Activated CD8-positive, alpha-beta T cell treated with anti-CD3 and anti-CD28 coated beads for 36 hours (primary cell): ENCODE measurements around the gene GALC. TPM values are rescaled to one million over a fixed set of nuclear protein-coding genes. Genes with fewer than 3 reads are reported as not detected.
A peak's percentile ranks its signal among the peaks of the same experiment; 100 is the strongest.

Source experiments
- ATAC-seq: fragments of 200-7000 bp; cut with Tn5 transposase; one replicate; pipeline ENCODE4 v1.10.0; 2021; ENCODE audit warnings: mild to moderate bottlenecking, moderate library complexity
- CTCF ChIA-PET: fragments of 350-600 bp; sonication (Branson Sonifier 250); formaldehyde crosslinking; loops from one replicate; lab custom pipeline; 2021; ENCODE audit warnings: antibody characterized with exemption; lab: Charles Lee
- POLR2A ChIA-PET: fragments of 350-600 bp; sonication (Branson Sonifier 250); formaldehyde crosslinking; loops from one replicate; lab custom pipeline; 2021; ENCODE audit warnings: antibody characterized with exemption; lab: Charles Lee
- DNase-seq: peaks from one replicate; pipeline ENCODE4 v3.0.0-alpha.2; 2020
- H3K27ac Mint-ChIP-seq: one replicate; pipeline ENCODE4 v1.8.0; 2021; ENCODE audit warnings: mild to moderate bottlenecking, mixed read lengths
- H3K27me3 Mint-ChIP-seq: one replicate; pipeline ENCODE4 v1.8.0; 2021; ENCODE audit warnings: mixed read lengths
- H3K36me3 Mint-ChIP-seq: one replicate; pipeline ENCODE4 v1.8.0; 2021; ENCODE audit warnings: low read depth, mixed read lengths
- H3K4me1 Mint-ChIP-seq: one replicate; pipeline ENCODE4 v1.8.0; 2021; ENCODE audit warnings: low read depth, mixed read lengths
- H3K4me3 Mint-ChIP-seq: one replicate; pipeline ENCODE4 v1.8.0; 2021; ENCODE audit warnings: mild to moderate bottlenecking, moderate library complexity, mixed read lengths
- H3K9me3 Mint-ChIP-seq: one replicate; pipeline ENCODE4 v1.8.0; 2021; ENCODE audit warnings: mixed read lengths
- CTCF ChIP-seq: fragments of 200-600 bp; IDR thresholded peaks from one replicate; pipeline ENCODE4 v1.8.0; 2022; ENCODE audit warnings: antibody characterized with exemption, mild to moderate bottlenecking
- intact Hi-C: fragments of 100-400 bp; cut with micrococcal nuclease; formaldehyde crosslinking; loops from one replicate; pipeline ENCODE4 v1.10.0; 2022
- total RNA-seq, 2 experiments: library from RNA; stranded (reverse); gene quantifications; one replicate each; pipeline ENCODE4 v1.2.3, GENCODE V29; 2021

The GALC gene
- total RNA-seq, 2 experiments from 2014 or later = 8.6 to 11.3 TPM

GRCh38 chr14:87888136-87888999 lies 104.6 kb downstream of the GALC start:
- Mint-ChIP-seq H3K9me3 (no peaks in the 10 kb centered on the region), H3K27me3 (peaks cover 12% of the 10 kb centered on the region), H3K27ac (no peak overlapping the region), H3K36me3 (no peaks in the 10 kb centered on the region), H3K4me1 (no peaks in the 10 kb centered on the region), H3K4me3 (no peak overlapping the region)
- DNase-seq = peak; percentile 54
- ChIA-PET CTCF (interaction anchor here (1.1 to 1.4 kb wide), 2 partner anchors 11 kb away, joined by 3 read pairs; no protein-coding TSS in a partner anchor), POLR2A (no interaction called here)
- intact Hi-C loops = no loop called here
- peak; percentile 62 for TF ChIP-seq CTCF
- ATAC-seq = no peak

GRCh38 chr14:87883750-87884149 lies 109.2 kb downstream of the GALC start:
- DNase-seq = no peak
- no peaks in the 10 kb centered on the region for H3K36me3 Mint-ChIP-seq
- CTCF ChIA-PET = interaction anchor here (1.2 kb wide), 1 partner anchor 12 kb away, joined by 3 read pairs; no protein-coding TSS in a partner anchor
- TF ChIP-seq CTCF = no peak
- H3K4me3 Mint-ChIP-seq = no peak overlapping the region
- H3K27me3 Mint-ChIP-seq = peaks cover 32% of the 10 kb centered on the region
- H3K27ac Mint-ChIP-seq = no peak overlapping the region
- no peaks in the 10 kb centered on the region for H3K9me3 Mint-ChIP-seq
- ATAC-seq = no peak
- POLR2A ChIA-PET = no interaction called here
- no peaks in the 10 kb centered on the region for H3K4me1 Mint-ChIP-seq
- intact Hi-C loops = no loop called here

Other genes with a start within 250 kb of the GALC start
- 10 to 100 TPM; 16.9 to 17.1 TPM for gene GPR65, start 12.0 kb upstream of the GALC start, total RNA-seq